HG02610 (cell line): ENCODE results near the gene MYO6.
"Not testable (repeated sequence)": the region's sequence is repeated elsewhere in the genome, so short reads cannot be mapped to it uniquely, and the experiment has no call there.

Source experiments
- ATAC-seq: cut with Tn5 transposase; IDR thresholded peaks from one replicate; pipeline ENCODE4 v1.9.1; 2021; ENCODE audit warnings: mild to moderate bottlenecking, moderate library complexity; ENCODE audit not compliant: unreplicated experiment

The MYO6 gene

DNA sequence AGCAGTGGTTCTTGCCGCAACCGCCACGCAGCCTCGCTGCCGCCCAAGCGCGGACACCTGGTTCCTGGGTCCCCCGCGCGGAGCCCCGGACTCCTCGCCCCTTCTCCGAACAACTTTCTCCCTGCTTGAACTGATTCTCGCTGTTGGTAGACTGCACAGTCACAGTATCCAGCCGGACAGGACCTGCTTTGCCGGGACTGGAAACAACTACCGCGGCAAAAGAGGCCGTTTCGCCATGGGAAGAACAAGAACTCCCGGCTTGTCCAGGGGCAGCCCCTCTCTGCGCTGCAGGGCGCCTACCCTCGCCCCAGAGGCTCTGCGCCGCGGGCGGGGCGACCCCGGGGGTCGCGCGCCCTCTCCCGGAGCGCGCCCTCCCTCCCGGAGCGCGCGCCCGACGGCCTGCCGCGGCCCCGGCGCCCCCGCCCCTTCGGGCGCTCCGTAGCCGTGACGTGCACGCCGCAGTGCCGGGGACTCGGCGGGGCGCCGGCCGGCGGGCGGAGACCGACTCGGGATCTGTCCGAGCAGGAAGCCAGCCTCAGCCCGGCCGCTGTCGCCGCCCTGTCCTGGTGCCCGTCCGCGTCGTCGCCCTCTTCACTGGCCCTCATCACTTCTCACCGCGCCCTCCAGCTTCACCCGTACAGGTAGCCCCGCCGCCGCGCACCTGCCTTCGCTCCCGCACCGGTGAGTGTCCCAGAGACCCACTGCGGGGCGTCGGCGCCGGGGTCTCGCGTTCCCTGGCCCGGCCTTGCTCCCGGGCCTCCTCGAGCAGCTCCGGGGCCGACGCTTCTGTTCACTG is at the start of gene MYO6:
TSS of gene MYO6 (plus strand) at position 497 of the 796 bp plus-strand sequence. CDS start 68,309 bp downstream, outside the sequence.
- ATAC-seq: peak; percentile 83

DNA sequence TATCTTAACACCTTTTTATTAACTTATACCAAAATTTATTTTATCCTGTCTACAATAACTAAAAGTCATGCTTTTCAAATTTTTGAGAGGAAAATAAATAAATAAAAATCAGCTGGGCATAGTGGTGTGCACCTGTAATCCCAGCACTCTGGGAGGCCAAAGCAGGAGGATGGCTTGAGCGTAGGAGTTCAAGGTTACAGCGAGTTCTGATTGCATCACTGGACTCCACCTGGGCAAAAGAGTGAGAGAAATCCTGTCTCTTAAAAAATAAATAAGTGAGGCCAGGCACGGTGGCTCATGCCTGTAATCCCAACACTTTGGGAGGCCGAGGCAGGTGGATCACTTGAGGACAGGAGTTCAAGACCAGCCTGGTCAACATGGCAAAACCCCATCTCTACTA is 40.7 kb upstream of the MYO6 start:
- not testable (repeated sequence) for ATAC-seq

DNA sequence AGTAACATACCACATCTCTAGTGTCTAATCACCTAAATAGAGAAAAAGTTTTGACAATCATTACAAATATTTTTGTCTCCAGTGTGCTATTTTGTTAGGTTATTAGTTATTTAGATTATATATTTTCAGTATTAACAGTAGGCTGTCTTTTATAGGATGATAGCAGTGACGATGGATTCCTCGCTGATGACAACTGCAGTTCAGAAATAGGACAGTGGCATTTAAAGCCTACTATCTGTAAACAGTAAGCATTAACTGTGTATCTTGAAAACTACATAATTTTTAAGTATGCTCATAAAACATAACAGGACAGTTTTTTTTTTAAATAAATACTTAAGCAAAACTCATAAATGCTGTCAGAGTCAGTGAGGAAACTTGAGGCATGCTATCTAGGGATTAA is 37.9 kb upstream of the MYO6 start:
- no peak for ATAC-seq

DNA sequence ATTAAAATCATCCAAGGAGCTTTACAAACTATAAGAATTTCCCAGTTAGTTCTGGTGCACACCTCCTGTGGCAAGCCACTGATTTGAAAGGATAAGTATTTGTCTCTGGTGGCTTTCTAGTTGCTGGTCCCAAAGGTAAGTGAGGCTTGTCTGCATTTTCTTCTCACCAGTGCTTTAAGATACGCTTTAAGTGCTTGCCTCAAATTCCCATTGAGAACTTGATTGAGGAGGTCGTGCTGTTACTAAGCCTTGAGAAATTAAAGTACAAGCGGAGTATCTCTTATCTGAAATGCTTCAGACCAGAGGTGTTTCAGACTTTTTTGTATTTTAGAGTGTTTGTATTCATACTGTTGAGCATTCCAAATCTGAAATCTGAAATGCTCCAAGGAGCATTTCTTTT is 29.9 kb upstream of the MYO6 start:
- ATAC-seq: no peak

DNA sequence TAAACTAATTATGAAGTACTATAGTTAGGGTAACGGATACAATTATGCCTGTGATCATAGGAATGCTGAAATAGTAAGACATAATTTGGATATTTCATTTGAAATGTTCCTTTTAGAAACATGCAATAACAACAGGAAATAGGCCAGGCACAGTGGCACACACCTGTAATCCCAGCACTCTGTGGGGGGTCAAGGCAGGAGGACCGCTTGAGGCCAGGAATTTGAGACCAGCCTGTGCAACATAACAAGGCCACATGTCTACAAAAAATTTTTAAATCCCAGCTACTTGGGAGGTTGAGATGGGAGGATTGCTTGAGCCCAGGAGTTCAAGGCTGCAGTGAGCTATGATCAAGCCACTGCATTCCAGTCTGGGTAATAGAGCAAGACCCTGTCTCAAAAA is 25.7 kb upstream of the MYO6 start:
- ATAC-seq: no peak

DNA sequence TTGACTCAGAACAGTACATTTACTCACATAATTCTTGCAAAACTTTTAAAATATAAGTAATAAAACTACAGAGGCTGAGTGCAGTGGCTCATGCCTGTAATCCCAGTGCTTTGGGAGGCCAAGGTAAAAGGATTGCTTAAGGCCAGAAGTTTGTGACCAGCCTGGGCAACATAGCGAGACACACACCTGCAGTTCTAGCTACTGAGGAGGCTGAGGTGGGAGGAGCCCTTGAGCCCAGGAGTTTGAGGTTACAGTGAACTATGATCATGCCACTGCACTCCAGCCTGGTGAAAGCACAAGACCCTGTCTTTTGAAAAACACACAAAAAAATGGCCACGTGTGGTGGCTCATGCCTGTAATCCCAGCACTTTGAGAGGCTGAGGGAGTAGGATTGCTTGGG is 21.8 kb upstream of the MYO6 start:
- ATAC-seq: no peak

DNA sequence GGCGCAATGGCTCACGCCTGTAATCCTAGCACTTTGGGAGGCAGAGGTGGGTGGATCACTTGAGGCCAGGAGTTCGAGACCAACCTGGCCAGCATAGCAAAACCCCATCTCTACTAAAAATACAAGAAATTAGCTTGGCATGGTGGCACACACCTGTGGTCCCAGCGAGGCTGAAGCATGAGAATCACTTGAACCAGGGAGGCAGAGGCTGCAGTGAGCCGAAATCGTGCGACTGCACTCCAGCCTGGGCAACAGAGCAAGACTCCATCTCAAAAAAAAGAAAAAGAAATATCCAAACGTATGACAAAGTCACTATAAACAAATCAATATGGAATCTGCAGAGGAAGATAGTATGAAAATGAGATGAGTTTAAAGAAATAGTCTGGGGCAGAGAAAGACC is 18.0 kb upstream of the MYO6 start:
- ATAC-seq: not testable (repeated sequence)

DNA sequence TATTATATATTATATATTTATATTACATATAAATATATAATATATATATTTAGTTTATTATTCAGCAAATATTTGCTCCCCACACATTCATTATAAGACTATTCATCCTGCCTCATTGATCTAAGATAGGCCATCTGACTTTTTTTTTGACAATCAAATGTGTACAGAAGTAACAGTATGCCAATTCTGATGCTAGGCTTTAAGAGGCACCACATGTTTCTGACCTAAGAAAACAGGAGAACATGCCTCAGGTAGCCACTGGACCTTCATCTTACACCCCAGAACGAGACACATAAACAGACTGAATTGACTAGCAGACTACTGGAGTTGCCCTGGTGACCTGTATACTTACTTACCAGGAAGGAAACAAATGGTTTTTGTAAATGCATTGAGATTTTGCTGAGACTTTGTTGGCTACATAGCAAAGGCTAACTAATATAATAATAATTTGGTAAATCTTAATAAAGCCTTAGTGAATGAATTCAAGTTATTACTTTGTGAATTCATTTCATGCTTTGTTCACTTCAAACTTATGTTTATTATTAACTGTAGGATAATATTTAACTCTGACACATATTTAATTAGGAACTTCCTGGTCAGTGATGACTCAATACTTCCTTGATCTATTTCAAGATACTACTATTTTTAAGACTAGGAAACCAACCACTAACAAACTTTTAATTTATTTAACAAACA is 13.4 kb upstream of the MYO6 start:
- ATAC-seq: peak; percentile 77

DNA sequence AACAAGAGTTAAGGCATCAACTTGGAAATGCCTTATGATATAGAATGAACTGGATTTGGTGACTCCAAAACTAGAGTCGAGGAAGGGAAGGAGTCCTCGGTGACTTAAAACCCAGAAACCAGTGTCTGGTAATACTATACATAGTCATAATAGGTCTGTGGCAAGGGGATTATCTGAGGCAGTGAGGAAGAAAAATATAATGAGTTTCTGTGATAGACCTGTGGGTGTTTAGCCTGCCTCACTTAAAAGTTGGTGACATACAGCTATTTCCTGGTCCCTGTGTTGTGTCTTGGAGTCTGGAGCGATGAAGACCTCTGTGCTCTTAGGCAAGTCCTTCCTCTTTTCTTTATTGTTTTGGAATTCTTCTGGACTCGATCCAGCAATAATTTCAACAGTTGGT is 5.1 kb upstream of the MYO6 start:
- no peak for ATAC-seq

DNA sequence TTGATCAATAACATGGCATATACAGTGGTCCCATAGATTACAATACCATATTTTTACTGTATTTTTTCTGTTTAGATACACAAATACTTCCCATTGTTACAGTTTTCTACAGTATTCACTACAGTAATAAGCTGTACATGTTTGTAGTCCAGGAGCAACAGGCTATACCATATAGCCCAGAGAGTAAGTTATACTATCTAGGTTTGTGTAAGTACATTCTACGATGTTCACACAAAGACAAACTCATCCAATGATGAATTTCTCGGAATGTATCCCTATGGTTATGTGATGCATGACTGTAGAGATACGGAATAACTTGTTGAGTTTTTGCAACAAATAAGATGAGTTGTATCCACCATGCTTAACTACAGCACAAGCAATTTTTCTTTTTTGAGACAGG is 3.6 kb upstream of the MYO6 start:
- ATAC-seq: no peak

DNA sequence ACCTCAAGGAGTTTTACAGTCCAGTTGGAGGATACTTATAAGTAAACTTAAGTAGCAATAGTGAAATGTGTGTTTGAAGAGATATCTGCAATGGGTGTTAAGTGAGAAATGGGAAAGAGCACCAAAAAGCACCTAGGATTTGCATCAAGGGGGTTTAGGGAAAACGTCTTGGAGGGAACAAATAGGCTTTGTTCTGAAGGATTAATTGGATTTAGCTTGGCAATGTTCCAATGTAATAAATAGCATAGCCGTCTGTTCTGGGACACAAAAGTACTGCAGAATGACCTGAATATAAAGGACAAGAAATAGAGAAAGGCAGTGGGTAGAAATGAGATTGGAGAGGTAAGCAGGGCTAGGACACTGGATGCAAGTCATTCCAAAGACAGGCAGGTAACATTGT is 2.8 kb upstream of the MYO6 start:
- no peak for ATAC-seq

DNA sequence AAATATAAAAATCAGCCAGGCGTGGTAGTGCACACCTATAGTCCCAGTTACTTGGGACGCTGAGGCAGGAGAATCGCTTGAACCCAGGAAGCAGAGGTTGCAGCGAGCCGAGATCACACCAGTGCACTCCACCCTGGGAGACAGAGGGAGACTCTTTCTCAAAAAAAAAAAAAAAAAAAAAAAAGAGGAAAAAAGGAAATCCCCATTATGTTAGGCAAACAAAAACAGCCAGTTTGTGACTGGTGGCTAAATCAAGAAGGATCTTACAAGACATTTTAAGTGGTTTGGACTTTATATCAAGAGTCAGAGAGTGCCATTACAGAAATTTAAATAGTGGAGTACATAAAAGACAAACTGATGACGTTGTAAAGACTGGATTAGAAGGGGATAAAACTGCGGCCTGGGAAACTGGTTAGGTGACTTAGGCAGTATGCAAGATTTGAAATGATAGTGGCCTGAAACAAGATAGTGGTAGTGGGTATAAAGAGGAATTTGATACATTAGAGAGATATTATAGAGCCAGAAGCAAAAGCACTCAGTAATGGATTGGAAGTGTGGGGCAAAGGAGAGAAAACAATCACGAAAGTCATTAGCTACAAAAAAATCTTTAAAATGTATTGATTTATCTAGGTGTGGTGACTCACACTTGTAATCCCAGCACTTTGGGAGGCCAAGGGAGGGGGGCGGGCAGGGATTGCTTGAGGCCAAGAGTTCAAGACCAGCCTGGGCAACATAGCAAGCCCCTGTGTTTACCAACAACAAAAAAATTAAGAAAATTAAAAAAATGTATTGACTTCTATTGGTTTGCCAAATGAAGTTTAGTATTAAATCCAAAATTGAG is 1.7 kb upstream of the MYO6 start:
- ATAC-seq: no peak

DNA sequence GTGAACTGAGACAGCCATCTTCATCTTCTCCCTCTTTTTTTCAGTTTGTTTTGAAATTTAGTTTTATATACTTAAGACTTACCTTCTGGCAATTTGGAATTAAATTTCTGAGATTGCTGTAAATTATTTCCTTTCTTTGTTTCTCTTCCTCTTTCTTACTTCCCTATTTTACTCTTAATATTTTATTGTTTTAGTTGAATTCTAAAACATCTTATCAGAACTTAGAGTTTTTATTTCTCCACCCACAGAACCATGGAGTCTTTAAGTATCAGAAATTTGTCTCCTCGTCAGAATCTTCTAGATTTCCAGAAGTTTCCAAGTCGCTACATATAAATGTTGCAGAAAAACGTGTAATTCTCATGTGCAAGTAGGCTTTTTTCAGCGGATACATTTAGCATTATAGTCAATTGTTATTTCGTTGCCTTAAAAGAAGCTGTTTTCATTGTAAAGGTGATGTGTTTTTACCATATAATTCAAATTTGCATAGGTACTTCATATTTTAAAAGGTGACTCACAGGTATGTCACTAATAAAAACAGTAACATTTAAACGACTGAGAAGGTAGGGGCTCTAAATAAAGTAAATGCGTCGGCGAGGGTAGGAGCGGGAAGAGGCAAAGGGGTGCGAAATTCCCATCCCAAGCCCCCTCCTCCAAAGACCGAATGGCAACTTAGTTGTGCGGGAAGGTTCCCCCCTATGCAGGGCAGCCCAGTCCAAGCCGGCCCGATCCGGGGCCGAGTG is 866 bp upstream of the MYO6 start:
- ATAC-seq: no peak

DNA sequence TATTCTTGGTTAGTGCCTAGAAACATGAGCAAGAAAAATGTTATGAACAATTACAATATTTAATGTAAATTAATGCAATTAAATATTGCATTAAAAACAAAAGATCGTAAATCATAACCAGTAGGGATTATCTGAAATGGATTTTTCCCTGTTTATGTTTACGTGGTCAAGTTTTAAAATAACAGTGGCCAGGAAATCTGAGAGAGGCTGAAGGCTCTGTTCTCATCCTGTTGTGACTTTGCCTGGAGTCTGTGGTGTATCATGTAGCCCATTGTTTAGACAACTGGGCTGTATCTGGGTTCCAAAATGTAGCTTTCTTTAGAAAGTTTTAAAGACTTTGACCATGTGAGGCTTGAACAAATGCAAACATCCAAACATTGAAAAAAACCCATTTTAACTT is 2.4 kb downstream of the MYO6 start:
- ATAC-seq: no peak

DNA sequence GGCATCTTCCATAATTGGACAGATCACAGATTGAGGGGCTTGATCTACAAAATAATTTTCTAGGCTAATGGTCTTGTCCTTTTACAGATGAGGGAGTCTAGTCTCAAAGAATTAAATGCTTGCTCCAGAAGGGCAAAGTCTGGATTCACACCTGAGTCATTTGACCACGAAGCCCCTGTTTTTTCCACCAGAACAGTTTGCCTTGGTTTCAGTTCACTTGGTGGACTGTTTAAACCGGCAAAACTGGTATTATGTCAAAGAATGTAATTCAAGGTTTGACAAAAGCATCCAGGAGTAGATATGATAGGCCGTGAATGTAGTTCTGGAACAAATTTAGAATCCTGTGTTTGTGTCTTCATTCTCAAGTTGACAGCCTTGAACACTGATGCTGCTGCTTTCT is 3.3 kb downstream of the MYO6 start:
- ATAC-seq: no peak

DNA sequence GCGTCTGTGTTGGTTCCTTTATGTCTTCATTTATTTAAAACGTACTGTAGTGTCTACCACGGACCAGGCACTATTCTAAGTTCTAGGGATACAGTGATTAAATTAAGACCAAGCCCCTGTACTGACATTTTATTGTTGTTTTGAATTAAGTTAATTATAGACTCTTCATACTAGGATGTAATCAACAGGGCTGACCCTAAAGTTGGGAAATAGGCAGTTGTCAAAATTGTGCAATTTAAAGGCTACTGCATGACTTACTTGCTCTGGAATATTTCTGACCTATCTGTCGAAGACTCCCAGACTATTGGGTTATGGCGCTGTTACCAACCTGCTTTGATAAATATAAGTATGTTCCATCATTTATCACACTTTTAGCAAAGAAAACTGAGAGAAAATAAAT is 6.7 kb downstream of the MYO6 start:
- no peak for ATAC-seq

DNA sequence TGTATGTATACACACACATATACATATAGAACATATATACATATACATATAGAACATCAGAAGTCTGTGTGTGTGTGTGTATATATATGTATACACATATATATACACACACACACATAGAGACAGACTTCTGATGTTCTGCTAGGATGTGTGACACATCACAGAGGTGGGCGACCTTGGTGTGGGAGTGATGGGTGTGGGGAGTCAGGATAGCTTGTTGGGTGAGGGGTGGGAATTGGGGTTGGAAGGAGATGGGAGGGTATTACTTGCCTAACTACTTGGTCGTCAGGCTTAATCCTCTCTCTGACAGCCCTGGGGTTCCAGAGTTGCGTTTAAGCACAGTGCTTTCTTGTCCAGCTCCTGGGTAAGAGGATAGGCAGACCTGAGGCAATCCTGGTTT is 8.3 kb downstream of the MYO6 start:
- ATAC-seq: no peak

DNA sequence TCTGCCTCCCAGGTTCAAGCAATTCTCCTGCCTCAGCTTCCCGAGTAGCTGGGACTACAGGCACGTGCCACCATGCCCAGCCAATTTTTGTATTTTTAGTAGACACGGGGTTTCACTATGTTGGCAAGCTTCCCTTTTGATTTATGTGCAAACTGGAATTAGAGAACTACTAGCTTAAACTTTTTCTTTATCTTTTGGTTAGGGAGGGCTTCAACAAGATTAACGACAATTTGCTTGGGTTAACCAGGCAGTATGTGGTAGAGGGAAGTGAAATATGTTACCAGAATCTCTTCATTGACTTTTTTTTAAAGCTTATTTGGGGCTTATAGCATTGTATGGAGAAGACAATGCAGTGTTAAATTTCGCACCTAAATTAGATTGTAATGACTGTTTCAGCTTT is 9.0 kb downstream of the MYO6 start:
- no peak for ATAC-seq

DNA sequence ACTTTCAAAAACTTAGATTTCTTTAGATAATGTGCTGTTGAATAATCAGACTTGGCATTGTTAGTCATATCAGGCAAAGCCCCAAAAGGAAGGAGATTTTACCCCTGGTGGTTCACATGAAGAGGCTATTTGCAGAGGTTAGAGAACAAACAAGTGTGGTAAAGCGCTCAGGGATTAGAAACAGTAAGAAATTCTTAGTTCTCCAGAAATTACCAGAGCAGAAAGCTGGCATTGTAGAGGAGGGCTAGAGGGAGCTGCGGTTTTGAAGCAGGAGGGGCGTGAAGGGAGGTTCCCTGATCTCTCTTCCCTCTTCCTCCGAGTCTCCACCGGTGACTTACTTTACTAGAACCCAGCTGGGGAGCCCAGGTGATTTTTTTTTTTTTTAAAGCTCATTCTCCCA is 10.2 kb downstream of the MYO6 start:
- ATAC-seq: no peak

DNA sequence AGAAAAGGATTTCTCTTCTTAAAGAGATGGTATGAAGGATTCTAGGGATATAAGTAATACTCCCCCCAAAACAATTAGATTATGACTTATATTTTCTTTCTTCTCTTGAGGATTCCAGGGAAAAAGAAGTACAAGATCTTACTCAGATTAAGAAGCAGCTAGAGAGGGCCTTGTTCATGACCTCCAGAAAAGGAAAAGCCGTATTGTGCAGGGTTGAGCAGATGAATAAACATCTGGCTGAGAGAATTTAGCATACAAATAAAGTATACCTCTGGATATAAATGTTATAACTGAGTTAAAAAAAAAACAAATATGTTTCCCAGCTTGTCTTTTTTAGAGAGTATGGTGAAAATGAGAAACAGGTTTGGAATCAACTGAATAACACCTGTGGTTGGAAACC is 11.3 kb downstream of the MYO6 start:
- ATAC-seq: no peak

DNA sequence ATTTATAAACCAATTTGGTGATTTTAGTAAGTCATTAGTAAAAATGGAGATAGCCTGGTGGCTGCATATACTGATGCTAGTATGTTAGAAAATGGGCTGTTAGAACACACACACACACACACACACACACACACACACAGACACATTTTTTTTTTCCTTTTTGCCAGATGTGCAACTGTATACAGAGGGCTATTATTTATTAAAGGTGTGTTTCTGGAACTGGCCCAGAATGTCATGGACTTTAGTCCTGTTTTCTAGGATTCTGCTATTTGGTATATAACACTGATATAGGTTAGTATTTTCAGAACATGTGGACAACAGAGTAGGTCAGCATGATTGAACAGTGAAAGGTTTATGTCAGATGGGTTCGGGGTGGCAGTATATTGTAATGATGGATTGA is 12.4 kb downstream of the MYO6 start:
- ATAC-seq: no peak
